K562 (cell line): Measurements from ENCODE around the gene COL6A6.

Source experiments
- KAT7 ChIP-seq: sonication (generic); formaldehyde crosslinking; IDR thresholded peaks from 2 replicates; pipeline ENCODE4 v1.8.0; 2022; ENCODE audit warnings: missing genetic modification reagents, mild to moderate bottlenecking, borderline replicate concordance
- MAZ ChIP-seq, 2 experiments: fragments of 450-650 bp in 1 of 2; sonication (generic) in 1 of 2; formaldehyde crosslinking; IDR thresholded peaks in 1 of 2; conservative IDR thresholded peaks in 1 of 2; 2 replicates each; pipeline versions ENCODE4 v1.4.0 to v1.5.0; 2020; ENCODE audit warnings: mild to moderate bottlenecking in 1 of 2, missing genetic modification reagents in 1 of 2

DNA sequence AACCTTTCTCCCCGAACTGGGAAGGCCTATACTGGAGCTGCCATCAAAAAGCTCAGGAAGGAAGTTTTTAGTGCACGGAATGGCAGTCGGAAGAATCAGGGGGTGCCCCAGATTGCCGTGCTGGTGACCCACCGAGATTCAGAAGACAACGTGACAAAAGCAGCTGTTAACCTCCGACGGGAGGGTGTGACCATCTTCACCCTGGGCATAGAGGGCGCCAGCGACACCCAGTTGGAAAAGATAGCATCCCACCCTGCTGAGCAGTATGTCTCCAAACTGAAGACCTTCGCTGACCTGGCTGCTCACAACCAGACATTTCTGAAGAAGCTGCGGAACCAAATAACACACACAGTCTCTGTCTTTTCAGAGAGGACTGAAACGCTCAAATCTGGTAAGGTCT lies 48.2 kb downstream of the COL6A6 start:
- TF ChIP-seq KAT7 (no peak), MAZ (CRISPR knock-in tag; conservative IDR thresholded peaks at IDR 0.05 in 1 of 2, IDR thresholded peaks at IDR 0.05 in 1 of 2) (no peak)
